Measurements from ENCODE around the gene SPRY1. TPM values are rescaled to one million over a fixed set of nuclear protein-coding genes. Genes with fewer than 3 reads are reported as not detected.

Gene SPRY1
- total and polyA plus RNA-seq, 11 donors = 17.0 to 104 (median 39.1) TPM

GRCh38 chr4:123438031-123438430 is 41.4 kb downstream of the SPRY1 start:
- Histone ChIP-seq H3K4me3 (no peak overlapping the region), H3K27me3 (no peaks in the 10 kb centered on the region), H3K4me1 (peaks cover 0 to 10% (median under 1%) of the 10 kb centered on the region in 12 donors), H3K36me3 (no peaks in the 10 kb centered on the region), H3K27ac (no peak overlapping the region), H3K9me3 (no peaks in the 10 kb centered on the region)
- TF ChIP-seq, protein P1, sequence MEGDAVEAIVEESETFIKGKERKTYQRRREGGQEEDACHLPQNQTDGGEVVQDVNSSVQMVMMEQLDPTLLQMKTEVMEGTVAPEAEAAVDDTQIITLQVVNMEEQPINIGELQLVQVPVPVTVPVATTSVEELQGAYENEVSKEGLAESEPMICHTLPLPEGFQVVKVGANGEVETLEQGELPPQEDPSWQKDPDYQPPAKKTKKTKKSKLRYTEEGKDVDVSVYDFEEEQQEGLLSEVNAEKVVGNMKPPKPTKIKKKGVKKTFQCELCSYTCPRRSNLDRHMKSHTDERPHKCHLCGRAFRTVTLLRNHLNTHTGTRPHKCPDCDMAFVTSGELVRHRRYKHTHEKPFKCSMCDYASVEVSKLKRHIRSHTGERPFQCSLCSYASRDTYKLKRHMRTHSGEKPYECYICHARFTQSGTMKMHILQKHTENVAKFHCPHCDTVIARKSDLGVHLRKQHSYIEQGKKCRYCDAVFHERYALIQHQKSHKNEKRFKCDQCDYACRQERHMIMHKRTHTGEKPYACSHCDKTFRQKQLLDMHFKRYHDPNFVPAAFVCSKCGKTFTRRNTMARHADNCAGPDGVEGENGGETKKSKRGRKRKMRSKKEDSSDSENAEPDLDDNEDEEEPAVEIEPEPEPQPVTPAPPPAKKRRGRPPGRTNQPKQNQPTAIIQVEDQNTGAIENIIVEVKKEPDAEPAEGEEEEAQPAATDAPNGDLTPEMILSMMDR (IDR thresholded peaks at IDR 0.05) = no peak
- no peak for TF ChIP-seq POLR2A (IDR thresholded peaks at IDR 0.05)
- DNase-seq = no peak
- intact Hi-C loops (cut with DNase I) = no loop called here
- ATAC-seq = no peak
- 45 to 64% (median 54%) methylated on average over 3 of the region's 3 CpGs for WGBS, 4 donors

DNA sequence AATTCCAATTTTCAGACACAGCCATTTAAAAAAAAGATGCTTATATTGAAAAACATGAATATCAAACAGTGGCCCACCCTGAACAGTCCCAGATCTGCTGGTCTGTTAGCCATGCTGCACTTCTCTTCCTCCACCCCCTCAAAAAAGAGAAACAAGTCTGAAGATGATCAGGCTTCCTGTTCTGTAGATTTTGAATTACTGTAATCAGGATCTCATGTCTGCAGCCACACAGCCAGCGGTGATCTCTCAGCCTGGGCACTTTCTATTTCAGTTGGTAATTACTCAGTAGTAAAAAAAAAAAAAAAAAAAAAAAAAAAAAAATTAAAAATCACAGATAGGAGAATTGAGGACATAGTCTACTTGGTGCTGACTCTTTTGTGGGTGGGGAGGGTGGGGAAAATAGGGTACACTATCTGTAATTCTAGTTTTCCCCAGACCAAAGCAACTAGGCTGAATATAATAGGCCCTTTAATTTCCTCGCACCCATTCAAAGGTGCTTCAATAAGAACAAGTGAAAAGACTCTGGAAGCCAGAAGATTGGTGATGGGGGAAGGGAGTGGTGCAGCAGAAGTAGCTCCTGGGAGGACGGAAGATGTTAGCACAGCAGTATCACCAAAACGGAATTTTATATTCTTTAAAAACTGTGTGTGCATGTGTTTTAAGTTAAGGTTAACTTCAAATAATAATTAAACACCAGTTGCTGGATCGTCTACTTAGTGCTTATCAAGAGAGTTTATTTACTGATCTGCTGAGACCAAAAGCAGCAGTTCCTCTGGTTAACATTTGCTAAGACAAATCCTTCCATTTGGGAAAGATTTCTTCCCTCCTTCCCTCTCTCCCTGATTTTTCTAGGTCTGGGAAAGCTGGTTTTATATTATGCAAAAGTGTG is 47.0 kb downstream of the SPRY1 start:
- DNase-seq (no peak), ATAC-seq (peak; percentile 25 to 63 (median 50))
- 44 to 53% (median 49%) methylated on average over 5 of the region's 5 CpGs for WGBS, 4 donors
- Histone ChIP-seq H3K4me3 (peak overlapping the region in 4 of 12 donors; percentile 4 to 34 (median 19)), H3K9me3 (no peaks in the 10 kb centered on the region), H3K4me1 (peaks cover 0 to 22% (median 9%) of the 10 kb centered on the region in 12 donors), H3K27ac (peak overlapping the region in 9 of 12 donors; percentile 13 to 73 (median 29)), H3K27me3 (no peaks in the 10 kb centered on the region), H3K36me3 (no peaks in the 10 kb centered on the region)
- intact Hi-C loops (cut with DNase I) = no loop called here
- no peak for TF ChIP-seq POLR2A (IDR thresholded peaks at IDR 0.05)
- TF ChIP-seq, protein P1 (IDR thresholded peaks at IDR 0.05) = no peak

DNA sequence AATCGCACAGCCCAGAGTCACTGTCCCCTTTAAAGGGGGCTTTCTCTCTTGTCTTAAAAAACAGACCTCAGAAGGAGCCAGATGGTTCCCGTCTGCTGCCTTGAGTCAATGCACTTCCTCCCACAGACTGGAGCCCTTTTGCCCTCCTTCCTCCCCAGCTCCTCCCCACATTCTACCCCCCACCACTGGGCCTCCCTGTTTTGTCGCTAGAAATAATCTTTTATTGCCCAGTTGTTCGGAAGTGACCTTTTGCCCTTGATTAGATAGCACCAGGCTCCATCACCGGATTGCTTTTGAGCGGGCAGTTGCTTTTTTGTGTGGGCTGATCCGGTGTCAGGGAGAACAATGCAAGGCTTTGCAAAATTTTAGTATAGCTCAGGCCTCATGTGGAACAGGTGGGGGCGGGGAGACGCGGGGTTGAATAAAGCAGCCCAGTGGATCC is 47.7 kb downstream of the SPRY1 start:
- no peaks in the 10 kb centered on the region for H3K36me3 ChIP-seq
- H3K4me1 ChIP-seq = peaks cover 0 to 22% (median 9%) of the 10 kb centered on the region in 12 donors
- DNase-seq (peak in 4 of 5 donors; percentile 40 to 65 (median 54)), ATAC-seq (peak; percentile 34 to 89 (median 86))
- no peak for TF ChIP-seq POLR2A (IDR thresholded peaks at IDR 0.05)
- TF ChIP-seq, protein P1 (IDR thresholded peaks at IDR 0.05) = no peak
- H3K9me3 ChIP-seq = no peaks in the 10 kb centered on the region
- peak overlapping the region in 4 of 12 donors; percentile 4 to 34 (median 19) for H3K4me3 ChIP-seq
- 28 to 39% (median 35%) methylated on average over 10 of the region's 10 CpGs for WGBS, 4 donors
- no peaks in the 10 kb centered on the region for H3K27me3 ChIP-seq
- intact Hi-C loops (cut with DNase I) = no loop called here
- peak overlapping the region in 10 of 12 donors; percentile 8 to 73 (median 28) for H3K27ac ChIP-seq

GRCh38 chr4:123446865-123447474 is 50.4 kb downstream of the SPRY1 start:
- intact Hi-C loops (cut with DNase I) = no loop called here
- WGBS, 4 donors = 39 to 61% (median 51%) methylated on average over 6 of the region's 6 CpGs

More at GRCh38 chr4:123446865-123447474, 50.4 kb downstream of the SPRY1 start:
- H3K9me3 ChIP-seq = no peaks in the 10 kb centered on the region
- H3K27me3 ChIP-seq = no peaks in the 10 kb centered on the region
- no peak overlapping the region for H3K4me3 ChIP-seq
- no peaks in the 10 kb centered on the region for H3K36me3 ChIP-seq
- TF ChIP-seq POLR2A (IDR thresholded peaks at IDR 0.05) = no peak
- TF ChIP-seq, protein P1 (IDR thresholded peaks at IDR 0.05) = no peak
- H3K4me1 ChIP-seq = peaks cover 0 to 35% (median 9%) of the 10 kb centered on the region in 12 donors
- DNase-seq (no peak), ATAC-seq (no peak)
- no peak overlapping the region for H3K27ac ChIP-seq
